Tongue (tissue), 2 donors: Measurements from ENCODE around the gene DDX39B. TPM values are rescaled to one million over a fixed set of nuclear protein-coding genes. Genes with fewer than 3 reads are reported as not detected.
"Not testable (repeated sequence)": the region's sequence is repeated elsewhere in the genome, so short reads cannot be mapped to it uniquely, and the experiment has no call there.

Source experiments
- DNase-seq: peaks from one replicate; pipeline ENCODE4 v3.0.0-alpha.2; 2015
- total RNA-seq: library from RNA; depleted of rRNA; stranded (reverse); fragments of >200 nt; gene quantifications from one replicate; pipeline ENCODE4 v1.2.3, GENCODE V29; 2014

The DDX39B gene
- total RNA-seq: 319 TPM

- DNase-seq: peak; percentile 99
Measured at GRCh38 chr6:31541658-31542521, at the start of gene DDX39B. Gene DDX39B (minus strand): TSS chr6:31542003. CDS start chr6:31540532, 1,471 bp downstream.

GRCh38 chr6:31590691-31591090, 48.9 kb upstream of the DDX39B start:
- DNase-seq: not testable (repeated sequence)

- DNase-seq: no peak
Measured at GRCh38 chr6:31588871-31589650, 47.3 kb upstream of the DDX39B start.

- DNase-seq: no peak
Measured at GRCh38 chr6:31587791-31588777, 46.3 kb upstream of the DDX39B start.

- no peak for DNase-seq
Measured at GRCh38 chr6:31586599-31587281, 44.9 kb upstream of the DDX39B start.

GRCh38 chr6:31586008-31586407, 44.2 kb upstream of the DDX39B start, which contains the start of gene LST1:
Gene LST1 (plus strand): TSS chr6:31586277. CDS start chr6:31587300, 1,023 bp downstream.
- DNase-seq: no peak

GRCh38 chr6:31585491-31585890, 43.7 kb upstream of the DDX39B start:
- no peak for DNase-seq

- DNase-seq: no peak
Measured at GRCh38 chr6:31582230-31582643, 40.4 kb upstream of the DDX39B start, which contains the start of gene LTB. Gene LTB (minus strand): TSS chr6:31582424. CDS start chr6:31582417, 7 bp downstream.

GRCh38 chr6:31581434-31582229, 39.8 kb upstream of the DDX39B start:
- no peak for DNase-seq

GRCh38 chr6:31580807-31581433, 39.1 kb upstream of the DDX39B start:
- DNase-seq: peak; percentile 91

GRCh38 chr6:31580438-31580740, 38.6 kb upstream of the DDX39B start:
- no peak for DNase-seq

GRCh38 chr6:31579546-31580437, 38.0 kb upstream of the DDX39B start:
- DNase-seq: no peak

- no peak for DNase-seq
Measured at GRCh38 chr6:31579119-31579505, 37.3 kb upstream of the DDX39B start.

- no peak for DNase-seq
Measured at GRCh38 chr6:31578184-31579118, 36.6 kb upstream of the DDX39B start.

GRCh38 chr6:31577579-31577966, 35.8 kb upstream of the DDX39B start:
- DNase-seq: no peak

- no peak for DNase-seq
Measured at GRCh38 chr6:31576897-31577578, 35.2 kb upstream of the DDX39B start.
